Stomach (tissue), 9 donors: ENCODE data around the gene PCBP3. TPM values are rescaled to one million over a fixed set of nuclear protein-coding genes. Genes with fewer than 3 reads are reported as not detected.

Experiments used
- DNase-seq, 2 donors: peaks; one replicate each; pipeline versions ENCODE4 v3.0.0 to v3.0.0-alpha.2; 2013 to 2019
- H3K27ac ChIP-seq, 5 donors: fragments of 200-600 bp in 4 of 5; sonication (generic) in 4 of 5; one replicate each; pipeline ENCODE4 v1.5.1; 2013 to 2019; ENCODE audit warnings: mild to moderate bottlenecking in 1 of 5, moderate library complexity in 1 of 5
- H3K27me3 ChIP-seq, 3 donors: fragments of 200-600 bp; sonication (generic); one replicate each; pipeline ENCODE4 v1.5.1; 2017 to 2019; ENCODE audit warnings: mixed run types in 1 of 3
- H3K36me3 ChIP-seq, 4 donors: fragments of 200-600 bp; sonication (generic); 1 replicate in 3 of 4; 2 replicates in 1 of 4; pipeline ENCODE4 v1.5.1; 2016 to 2019
- H3K4me1 ChIP-seq, 4 donors: fragments of 200-600 bp; sonication (generic); one replicate each; pipeline ENCODE4 v1.5.1; 2016 to 2019
- H3K4me3 ChIP-seq, 4 donors: fragments of 200-600 bp; sonication (generic) in 3 of 4; one replicate each; pipeline ENCODE4 v1.5.1; 2016 to 2019; ENCODE audit warnings: mild to moderate bottlenecking in 1 of 4
- H3K9me3 ChIP-seq, 4 donors: fragments of 200-600 bp; sonication (generic); one replicate each; pipeline ENCODE4 v1.5.1; 2016 to 2019
- EP300 ChIP-seq: sonication (generic); formaldehyde crosslinking; IDR thresholded peaks from one replicate; pipeline ENCODE4 v1.6.1; 2017; ENCODE audit warnings: antibody characterized with exemption
- POLR2A ChIP-seq, 4 donors: fragments of 450-650 bp; IDR thresholded peaks; one replicate each; pipeline ENCODE4 v1.6.1; 2016; ENCODE audit warnings: antibody characterized with exemption in 4 of 4, control low read depth in 2 of 4, mild to moderate bottlenecking in 1 of 4, moderate library complexity in 1 of 4
- POLR2AphosphoS5 ChIP-seq, 3 donors: sonication (generic); formaldehyde crosslinking; IDR thresholded peaks; one replicate each; pipeline ENCODE4 v1.6.1; 2016; ENCODE audit warnings: antibody characterized with exemption in 3 of 3
- WGBS, 5 donors: extraction: QIAGEN DNeasy Blood & Tissue Kit in 3 of 5; methylation state at CpG; one replicate each; pipeline versions ENCODE4 v1.1.5 to v1.1.7; 2013 to 2018; 5-methylcytosine and 5-hydroxymethylcytosine counted together
- intact Hi-C: fragments of 100-400 bp; cut with DNase I; formaldehyde crosslinking; loops from one replicate; pipeline ENCODE4 v1.15.1; 2023; ENCODE audit warnings: low total_unique reads
- polyA plus RNA-seq, 3 donors: library from polyadenylated mRNA; stranded (reverse); fragments of 200-250 nt; gene quantifications; one replicate each; pipeline ENCODE4 v1.2.3, GENCODE V29; 2013
- total RNA-seq, 5 donors: library from RNA; depleted of rRNA; stranded (reverse); fragments of >200 nt; gene quantifications; one replicate each; pipeline versions ENCODE4 v1.1.0 to v1.2.3, GENCODE V29; 2014 to 2016
- TF ChIP-seq, protein P1 (sequence below), 7 experiments: fragments of 450-650 bp in 4 of 7; fragments of 200-600 bp in 3 of 7; sonication (generic) in 3 of 7; IDR thresholded peaks; one replicate each; pipeline ENCODE4 v1.5.1; 2016 to 2019; ENCODE audit warnings: antibody characterized with exemption in 7 of 7, control low read depth in 2 of 7, mild to moderate bottlenecking in 1 of 7
- donor health status: healthy with polysubstance abuse.
- donor health status: Bipolar disorder and iron deficiency.
- donor health status: healthy.

PCBP3 gene
- total and polyA plus RNA-seq, 8 donors = 1.8 to 10.9 (median 3.3) TPM; not detected in 3

DNA sequence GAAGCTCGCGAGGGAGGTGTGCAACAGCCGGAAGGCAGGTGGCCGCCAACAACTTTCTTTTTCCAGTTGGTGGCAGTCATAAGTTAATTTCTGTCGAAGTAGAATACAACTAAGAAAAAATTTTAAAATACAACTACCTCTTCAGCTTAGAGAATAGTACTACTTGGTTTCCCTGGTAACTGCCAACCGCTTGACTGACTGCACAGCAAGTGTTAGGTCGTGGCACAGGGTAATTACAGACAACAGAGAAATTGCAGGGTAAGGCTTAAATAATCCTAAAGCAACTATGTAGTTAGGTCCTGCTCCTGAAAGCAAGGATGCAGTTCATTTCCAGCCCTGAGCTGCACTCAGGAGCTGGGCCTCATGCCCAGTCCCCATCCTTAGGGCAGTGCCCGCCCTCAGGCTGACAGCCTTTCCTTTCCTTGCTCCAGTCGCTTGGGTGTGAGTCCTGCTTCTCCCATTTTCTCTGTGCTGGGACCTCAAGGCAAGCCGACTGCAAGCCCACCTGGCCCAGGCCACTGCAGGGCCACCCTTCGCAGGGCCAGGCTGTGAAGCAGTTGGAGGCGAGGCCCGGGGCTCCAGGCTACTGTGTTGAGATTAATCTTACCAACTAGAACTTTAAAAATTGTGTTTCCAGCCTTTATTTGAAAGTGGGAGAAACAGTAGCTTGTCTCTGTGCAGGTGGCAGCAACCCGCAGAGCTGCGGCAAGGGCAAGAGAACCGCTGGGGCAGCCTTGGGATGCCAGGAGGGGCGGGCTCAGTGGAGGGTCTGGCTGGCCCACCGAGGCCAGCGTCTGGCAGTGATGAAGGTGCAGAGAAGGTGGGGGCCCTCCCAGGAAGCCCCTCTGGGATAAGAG lies 148.3 kb downstream of the PCBP3 start:
- 82 to 87% (median 83%) methylated on average over 17 to 19 of the region's 19 CpGs for WGBS, 5 donors
- Histone ChIP-seq H3K36me3 (no peaks in the 10 kb centered on the region), H3K9me3 (no peaks in the 10 kb centered on the region), H3K27me3 (peaks cover 0 to 15% (median 0%) of the 10 kb centered on the region in 3 donors), H3K4me3 (no peak overlapping the region), H3K27ac (no peak overlapping the region), H3K4me1 (no peaks in the 10 kb centered on the region)
- no peak for DNase-seq
- TF ChIP-seq POLR2A (IDR thresholded peaks at IDR 0.05) (no peak), EP300 (no peak), POLR2AphosphoS5 (IDR thresholded peaks at IDR 0.05) (no peak)
- TF ChIP-seq, protein P1, sequence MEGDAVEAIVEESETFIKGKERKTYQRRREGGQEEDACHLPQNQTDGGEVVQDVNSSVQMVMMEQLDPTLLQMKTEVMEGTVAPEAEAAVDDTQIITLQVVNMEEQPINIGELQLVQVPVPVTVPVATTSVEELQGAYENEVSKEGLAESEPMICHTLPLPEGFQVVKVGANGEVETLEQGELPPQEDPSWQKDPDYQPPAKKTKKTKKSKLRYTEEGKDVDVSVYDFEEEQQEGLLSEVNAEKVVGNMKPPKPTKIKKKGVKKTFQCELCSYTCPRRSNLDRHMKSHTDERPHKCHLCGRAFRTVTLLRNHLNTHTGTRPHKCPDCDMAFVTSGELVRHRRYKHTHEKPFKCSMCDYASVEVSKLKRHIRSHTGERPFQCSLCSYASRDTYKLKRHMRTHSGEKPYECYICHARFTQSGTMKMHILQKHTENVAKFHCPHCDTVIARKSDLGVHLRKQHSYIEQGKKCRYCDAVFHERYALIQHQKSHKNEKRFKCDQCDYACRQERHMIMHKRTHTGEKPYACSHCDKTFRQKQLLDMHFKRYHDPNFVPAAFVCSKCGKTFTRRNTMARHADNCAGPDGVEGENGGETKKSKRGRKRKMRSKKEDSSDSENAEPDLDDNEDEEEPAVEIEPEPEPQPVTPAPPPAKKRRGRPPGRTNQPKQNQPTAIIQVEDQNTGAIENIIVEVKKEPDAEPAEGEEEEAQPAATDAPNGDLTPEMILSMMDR (IDR thresholded peaks at IDR 0.05) = no peak
- intact Hi-C loops = no loop called here

DNA sequence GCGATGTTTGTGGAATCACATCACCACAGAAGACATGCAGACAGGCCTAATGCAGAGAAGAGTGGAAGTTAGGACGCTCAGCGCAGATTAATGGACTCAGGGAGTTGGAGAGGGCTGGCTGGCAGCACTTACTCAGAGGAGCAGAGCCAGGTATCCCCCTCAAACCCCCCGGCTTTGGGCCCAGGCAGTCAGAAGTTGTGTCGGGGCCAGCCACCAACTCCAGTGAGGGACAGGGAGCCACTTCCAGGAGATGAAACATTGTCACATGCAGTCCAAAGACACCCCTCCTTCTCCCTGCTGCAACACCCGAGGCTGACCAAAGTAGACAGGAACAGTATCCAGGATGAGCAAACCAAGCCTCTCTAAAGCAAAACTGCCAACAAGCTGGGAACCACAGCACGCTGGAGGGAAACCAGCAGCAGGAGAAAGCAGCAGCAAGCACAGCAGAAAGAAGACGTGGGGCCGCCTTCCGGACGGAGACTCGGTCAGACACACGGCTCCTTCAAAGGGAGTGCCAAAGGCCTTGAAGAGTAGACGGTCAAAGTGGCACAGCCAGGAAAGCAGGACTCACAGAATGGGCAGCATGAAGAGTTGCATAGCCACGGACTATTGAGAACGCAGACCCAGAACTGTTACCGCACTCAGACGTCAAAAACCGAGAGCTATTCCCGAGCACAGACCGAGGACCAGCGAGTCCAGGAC lies 149.3 kb downstream of the PCBP3 start:
- TF ChIP-seq, protein P1 (IDR thresholded peaks at IDR 0.05) = no peak
- no peak for TF ChIP-seq POLR2A (IDR thresholded peaks at IDR 0.05)
- TF ChIP-seq EP300 = no peak
- H3K27ac ChIP-seq = no peak overlapping the region
- H3K4me3 ChIP-seq = no peak overlapping the region
- 85 to 88% (median 87%) methylated on average over 22 of the region's 22 CpGs for WGBS, 5 donors
- H3K36me3 ChIP-seq = no peaks in the 10 kb centered on the region
- H3K9me3 ChIP-seq = no peaks in the 10 kb centered on the region
- H3K4me1 ChIP-seq = no peaks in the 10 kb centered on the region
- H3K27me3 ChIP-seq = peaks cover 0 to 12% (median 0%) of the 10 kb centered on the region in 3 donors
- intact Hi-C loops = no loop called here
- DNase-seq = no peak

DNA sequence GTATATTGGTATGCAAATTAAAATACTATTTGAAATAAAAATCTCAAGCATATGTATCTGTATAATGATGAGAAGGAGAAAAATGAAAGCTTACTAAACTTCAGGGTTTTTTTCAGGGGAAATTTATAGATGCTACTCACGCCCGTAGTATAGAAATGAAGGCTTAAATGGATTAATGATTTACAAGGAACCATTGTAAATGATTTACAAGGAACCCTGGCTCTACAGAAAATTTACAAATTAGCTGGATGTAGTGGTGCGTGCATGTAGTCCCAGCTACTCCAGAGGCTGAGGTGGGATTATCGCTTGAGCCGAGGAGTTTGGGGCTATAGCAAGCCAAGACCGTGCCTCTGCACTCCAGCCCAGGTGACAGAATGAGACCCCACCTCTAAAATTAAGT lies 150.5 kb downstream of the PCBP3 start:
- H3K36me3 ChIP-seq = no peaks in the 10 kb centered on the region
- 36 to 66% (median 39%) methylated on average over 6 of the region's 6 CpGs for WGBS, 5 donors
- H3K9me3 ChIP-seq = no peaks in the 10 kb centered on the region
- intact Hi-C loops = no loop called here
- H3K4me3 ChIP-seq = no peak overlapping the region
- H3K27me3 ChIP-seq = peaks cover 0 to 7% (median 0%) of the 10 kb centered on the region in 3 donors
- H3K27ac ChIP-seq = no peak overlapping the region
- TF ChIP-seq EP300 = no peak
- TF ChIP-seq, protein P1 (IDR thresholded peaks at IDR 0.05) = no peak
- no peak for TF ChIP-seq POLR2AphosphoS5 (IDR thresholded peaks at IDR 0.05)
- no peak for TF ChIP-seq POLR2A (IDR thresholded peaks at IDR 0.05)
- DNase-seq = peak in 1 of 2 donors; percentile 32
- H3K4me1 ChIP-seq = no peaks in the 10 kb centered on the region

DNA sequence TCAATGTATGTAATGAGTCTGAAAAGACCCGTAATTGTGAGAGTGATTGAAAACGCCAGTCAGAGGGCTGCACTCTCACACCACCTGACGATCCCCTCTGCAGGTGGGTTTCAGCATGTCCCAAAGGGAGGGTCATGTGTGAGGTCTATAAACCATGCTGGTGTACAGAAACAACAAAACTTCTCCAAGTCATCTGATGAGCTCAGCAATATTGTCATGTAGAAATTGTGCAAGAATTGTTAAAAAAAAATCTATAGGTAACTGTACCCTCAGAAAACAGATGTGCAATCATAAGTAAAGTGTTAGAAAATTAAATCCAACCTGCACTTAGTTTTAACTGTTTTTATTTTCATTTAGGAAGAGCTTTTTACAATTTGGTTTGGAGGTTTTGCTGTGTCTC lies 152.5 kb downstream of the PCBP3 start:
- TF ChIP-seq, protein P1 (IDR thresholded peaks at IDR 0.05) = no peak
- TF ChIP-seq POLR2AphosphoS5 (IDR thresholded peaks at IDR 0.05) = no peak
- TF ChIP-seq EP300 = no peak
- TF ChIP-seq POLR2A (IDR thresholded peaks at IDR 0.05) = no peak
- H3K27me3 ChIP-seq = peaks cover 0 to 7% (median 0%) of the 10 kb centered on the region in 3 donors
- no peaks in the 10 kb centered on the region for H3K36me3 ChIP-seq
- no peak for DNase-seq
- no peak overlapping the region for H3K4me3 ChIP-seq
- intact Hi-C loops = no loop called here
- H3K9me3 ChIP-seq = no peaks in the 10 kb centered on the region
- no peak overlapping the region for H3K27ac ChIP-seq
- H3K4me1 ChIP-seq = no peaks in the 10 kb centered on the region
- WGBS, 5 donors = 60 to 79% (median 61%) methylated on average over 3 of the region's 3 CpGs
